CD4-positive, alpha-beta T cell treated with Interleukin-17A for 4 hours (primary cell): ENCODE data around the gene DDX6.
"Not testable (repeated sequence)": the region's sequence is repeated elsewhere in the genome, so short reads cannot be mapped to it uniquely, and the experiment has no call there.

Source experiments
- DNase-seq: peaks from one replicate; pipeline ENCODE4 v3.0.0-alpha.2; 2020; ENCODE audit warnings: mixed read lengths

DDX6 gene, protein sequence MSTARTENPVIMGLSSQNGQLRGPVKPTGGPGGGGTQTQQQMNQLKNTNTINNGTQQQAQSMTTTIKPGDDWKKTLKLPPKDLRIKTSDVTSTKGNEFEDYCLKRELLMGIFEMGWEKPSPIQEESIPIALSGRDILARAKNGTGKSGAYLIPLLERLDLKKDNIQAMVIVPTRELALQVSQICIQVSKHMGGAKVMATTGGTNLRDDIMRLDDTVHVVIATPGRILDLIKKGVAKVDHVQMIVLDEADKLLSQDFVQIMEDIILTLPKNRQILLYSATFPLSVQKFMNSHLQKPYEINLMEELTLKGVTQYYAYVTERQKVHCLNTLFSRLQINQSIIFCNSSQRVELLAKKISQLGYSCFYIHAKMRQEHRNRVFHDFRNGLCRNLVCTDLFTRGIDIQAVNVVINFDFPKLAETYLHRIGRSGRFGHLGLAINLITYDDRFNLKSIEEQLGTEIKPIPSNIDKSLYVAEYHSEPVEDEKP

DNA sequence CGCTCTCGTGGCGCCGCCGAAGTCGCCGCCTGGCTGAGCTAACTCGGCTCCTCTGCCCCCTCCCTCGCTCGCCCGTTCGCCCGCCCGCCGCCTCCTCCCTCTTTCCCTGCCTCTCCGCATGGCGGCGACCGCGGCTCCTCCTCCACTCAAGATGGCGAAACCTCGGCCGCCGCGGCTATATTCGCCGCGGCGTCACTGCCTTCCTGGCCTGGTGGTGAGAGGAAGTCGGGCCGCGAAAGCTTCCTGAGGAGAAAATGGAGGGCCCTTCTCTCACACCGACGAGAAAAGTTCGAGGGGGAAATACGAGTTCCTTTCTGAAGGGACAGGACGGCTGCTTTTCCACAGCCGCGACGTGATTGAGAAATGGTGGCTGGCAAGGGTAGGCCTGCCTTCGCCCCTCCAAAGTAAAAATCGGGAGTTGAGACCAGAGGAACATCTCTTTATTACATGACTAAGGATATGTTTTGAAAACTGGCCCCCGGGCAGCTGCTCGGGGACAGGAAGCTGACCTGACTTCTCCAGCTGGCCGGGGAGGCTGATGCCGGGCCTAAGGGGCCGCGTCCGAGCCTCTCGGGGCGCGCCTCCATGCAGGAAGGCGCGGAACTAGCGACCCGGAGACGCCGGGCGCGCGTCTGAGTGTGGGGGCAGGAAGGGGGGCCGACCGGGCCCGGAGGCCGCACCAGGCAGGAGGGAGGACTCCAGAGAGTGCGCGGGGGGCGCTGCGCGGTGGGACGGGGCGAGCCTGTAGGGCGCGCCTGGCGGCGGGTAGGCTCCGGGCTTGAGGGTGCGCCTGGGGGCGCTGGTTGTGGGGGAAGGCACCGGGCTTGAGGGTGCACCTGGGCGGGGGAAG is at the start of gene DDX6:
Gene DDX6, minus strand, starts transcription at position 54 of the 850 bp plus-strand sequence. CDS start 4,913 bp downstream, outside the sequence.
- peak; percentile 92 for DNase-seq

- no peak for DNase-seq
These were observed 48.1 kb upstream of the DDX6 start for GRCh38 chr11:118838905-118839553.

GRCh38 chr11:118837868-118838267 is 46.9 kb upstream of the DDX6 start:
- no peak for DNase-seq

GRCh38 chr11:118834427-118835028 is 43.6 kb upstream of the DDX6 start:
- DNase-seq: no peak

DNA sequence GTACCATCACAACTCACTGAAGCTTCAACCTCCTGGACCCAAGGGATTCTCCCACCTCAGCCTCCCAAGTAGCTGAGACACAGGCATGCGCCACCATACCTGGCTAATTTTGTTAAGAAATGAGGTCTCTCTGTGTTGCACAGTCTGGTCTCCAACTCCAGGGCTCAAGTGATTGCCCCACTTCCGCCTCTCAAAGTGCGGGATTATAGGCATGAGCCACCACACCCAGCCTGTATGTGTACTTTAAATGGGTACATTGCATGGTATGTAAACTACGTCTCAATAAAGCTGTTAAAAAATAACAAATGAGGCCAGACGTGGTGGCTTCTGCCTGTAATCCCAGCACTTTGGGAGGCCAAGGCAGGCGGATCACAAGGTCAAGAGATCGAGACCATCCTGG is 36.2 kb upstream of the DDX6 start:
- no peak for DNase-seq

DNA sequence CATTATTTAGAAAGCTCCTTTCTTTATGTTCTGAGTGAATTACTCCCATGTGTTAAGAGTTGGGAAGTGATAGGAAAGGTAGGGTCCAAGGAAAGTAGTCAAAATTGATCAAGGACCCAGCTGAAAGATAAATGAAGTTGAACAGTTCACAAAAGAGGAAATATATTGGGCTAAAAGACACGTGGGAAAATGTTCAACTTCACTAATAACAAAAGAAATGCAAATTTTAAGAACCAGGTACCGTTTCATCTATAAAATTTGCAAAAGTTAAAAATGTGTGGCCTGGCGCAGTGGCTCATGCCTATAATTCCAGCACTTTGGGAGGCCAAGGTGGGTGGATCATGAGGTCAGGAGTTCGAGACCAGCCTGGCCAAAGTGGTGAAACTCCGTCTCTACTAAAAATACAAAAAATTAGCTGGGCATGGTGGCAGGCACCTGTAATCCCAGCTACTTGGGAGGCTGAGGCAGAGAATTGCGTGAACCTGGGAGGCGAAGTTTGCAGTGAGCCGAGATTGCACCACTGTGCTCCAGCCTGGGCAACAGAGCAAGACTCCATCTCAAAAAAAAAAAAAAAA is 32.1 kb upstream of the DDX6 start:
- not testable (repeated sequence) for DNase-seq

- peak; percentile 20 for DNase-seq
These were observed 29.7 kb upstream of the DDX6 start for GRCh38 chr11:118820412-118821357.

- not testable (repeated sequence) for DNase-seq
These were observed 29.0 kb upstream of the DDX6 start for GRCh38 chr11:118820025-118820379.

- no peak for DNase-seq
These were observed 28.5 kb upstream of the DDX6 start for GRCh38 chr11:118819334-118820024.

- DNase-seq: no peak
These were observed 27.2 kb upstream of the DDX6 start for GRCh38 chr11:118818130-118818529.

- DNase-seq: no peak
These were observed 22.6 kb upstream of the DDX6 start for GRCh38 chr11:118813551-118813950.

GRCh38 chr11:118812485-118812884 is 21.5 kb upstream of the DDX6 start:
- DNase-seq: no peak

GRCh38 chr11:118807800-118808778 is 17.1 kb upstream of the DDX6 start:
- DNase-seq: no peak

GRCh38 chr11:118806400-118806799 is 15.4 kb upstream of the DDX6 start:
- no peak for DNase-seq

GRCh38 chr11:118804094-118804493 is 13.1 kb upstream of the DDX6 start:
- no peak for DNase-seq

GRCh38 chr11:118799372-118799771 is 8.4 kb upstream of the DDX6 start:
- DNase-seq: no peak

DNA sequence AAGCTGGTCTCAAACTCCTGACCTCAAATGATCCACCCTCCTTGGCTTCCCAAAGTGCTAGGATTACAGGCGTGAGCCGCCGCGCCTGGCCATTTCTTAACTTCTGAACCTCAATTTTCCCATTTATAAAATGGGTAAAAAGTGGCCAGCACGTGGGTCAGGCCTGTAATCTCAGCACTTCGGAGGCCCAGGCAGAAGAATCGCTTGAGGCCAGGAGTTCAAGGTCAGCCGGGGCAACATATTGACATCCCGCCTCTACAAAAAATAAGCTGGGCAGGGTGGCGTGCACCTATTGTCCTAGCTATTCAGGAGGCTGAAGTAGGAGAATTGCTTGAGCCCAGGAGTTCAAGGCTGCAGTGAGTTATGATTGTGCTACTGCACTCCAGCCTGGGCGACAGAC is 6.5 kb upstream of the DDX6 start:
- no peak for DNase-seq

DNA sequence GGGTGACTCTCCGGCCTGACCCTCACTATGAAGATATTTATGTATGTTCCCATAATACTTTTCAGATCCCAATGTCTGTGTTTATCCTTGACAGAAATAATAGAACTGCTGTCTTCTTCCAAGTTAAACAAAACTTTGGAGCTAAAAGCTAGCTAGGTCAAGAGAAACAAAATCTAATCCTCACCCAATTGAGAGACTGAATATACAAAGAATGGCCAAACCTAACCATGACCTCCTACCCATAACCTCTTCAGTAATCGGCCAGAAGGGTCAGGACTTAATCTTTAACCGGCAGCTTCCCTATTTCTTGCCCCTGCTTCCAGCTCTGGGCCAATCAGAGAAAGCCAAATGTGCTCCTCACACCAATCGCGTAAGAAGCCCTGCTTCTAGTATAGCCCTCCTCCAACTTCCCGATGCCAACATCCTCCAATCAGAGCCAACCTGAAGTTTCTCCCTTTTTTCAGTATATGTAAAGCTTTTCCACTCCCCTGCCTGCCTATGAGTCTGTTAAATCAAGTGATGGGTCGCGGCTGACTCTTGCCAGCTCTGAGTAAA is 1.7 kb upstream of the DDX6 start:
- peak; percentile 75 for DNase-seq

- peak; percentile 45 for DNase-seq
These were observed 1.1 kb upstream of the DDX6 start for GRCh38 chr11:118791961-118792569.
